Measurements from ENCODE around the gene CCNA1.

The CCNA1 gene

GRCh38 chr13:36438594-36439483 lies 6.5 kb downstream of the CCNA1 start:
- Mint-ChIP-seq H3K4me3 (no peak overlapping the region), H3K27me3 (peaks cover 19% of the 10 kb centered on the region), H3K4me1 (peaks cover 10% of the 10 kb centered on the region), H3K27ac (no peak overlapping the region), H3K9me3 (no peaks in the 10 kb centered on the region), H3K36me3 (peaks cover 1% of the 10 kb centered on the region)

DNA sequence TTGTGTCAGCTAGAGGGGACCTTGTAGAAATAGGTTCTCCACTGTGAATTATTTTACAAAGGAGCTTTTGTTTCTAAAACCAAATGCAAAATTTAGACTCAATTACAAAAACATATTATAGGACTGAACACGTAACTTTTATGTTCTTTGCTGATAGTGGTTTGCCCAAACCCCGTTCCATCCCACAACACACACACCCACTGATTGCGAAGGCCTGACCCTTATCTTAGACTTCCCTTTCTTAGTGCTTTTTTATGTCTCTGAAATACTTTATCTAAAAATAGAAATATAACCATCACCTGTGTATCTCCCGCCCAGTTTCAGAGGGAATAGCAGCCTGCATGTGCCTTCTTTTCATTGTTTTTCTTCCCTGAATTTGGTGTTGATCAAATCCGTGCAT lies 13.0 kb downstream of the CCNA1 start:
- no peaks in the 10 kb centered on the region for H3K36me3 Mint-ChIP-seq
- no peak overlapping the region for H3K27ac Mint-ChIP-seq
- no peak overlapping the region for H3K4me3 Mint-ChIP-seq
- peaks cover 4% of the 10 kb centered on the region for H3K27me3 Mint-ChIP-seq
- no peaks in the 10 kb centered on the region for H3K9me3 Mint-ChIP-seq
- H3K4me1 Mint-ChIP-seq, result no peaks in the 10 kb centered on the region

DNA sequence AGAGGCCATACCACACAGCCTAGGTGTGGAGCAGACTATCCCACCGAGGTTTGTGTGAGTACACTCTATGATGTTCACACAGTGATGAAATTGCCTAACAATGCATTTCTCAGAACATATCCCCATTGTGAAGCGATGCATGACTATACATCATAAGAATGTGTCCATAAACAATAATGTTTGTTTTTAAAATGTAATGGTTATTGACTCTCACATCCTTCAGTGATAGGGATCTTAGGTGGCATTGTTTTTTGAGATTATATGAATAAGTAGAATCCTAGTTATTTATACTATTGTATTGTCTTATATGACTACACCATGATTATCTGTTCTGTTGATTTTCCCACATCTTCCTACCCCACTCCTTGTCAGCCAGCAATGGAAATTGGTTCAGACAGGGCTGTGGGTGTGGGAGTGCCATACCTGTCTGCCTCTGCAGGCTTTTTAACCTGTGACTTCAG lies 13.6 kb downstream of the CCNA1 start:
- H3K4me3 Mint-ChIP-seq, result no peak overlapping the region
- H3K4me1 Mint-ChIP-seq, result no peaks in the 10 kb centered on the region
- no peaks in the 10 kb centered on the region for H3K9me3 Mint-ChIP-seq
- peaks cover 9% of the 10 kb centered on the region for H3K27me3 Mint-ChIP-seq
- no peaks in the 10 kb centered on the region for H3K36me3 Mint-ChIP-seq
- no peak overlapping the region for H3K27ac Mint-ChIP-seq

- Mint-ChIP-seq H3K9me3 (no peaks in the 10 kb centered on the region), H3K4me3 (no peak overlapping the region), H3K36me3 (no peaks in the 10 kb centered on the region), H3K27ac (no peak overlapping the region), H3K27me3 (peaks cover 10% of the 10 kb centered on the region), H3K4me1 (no peaks in the 10 kb centered on the region)
Measured at GRCh38 chr13:36447501-36447900, 15.2 kb downstream of the CCNA1 start.

DNA sequence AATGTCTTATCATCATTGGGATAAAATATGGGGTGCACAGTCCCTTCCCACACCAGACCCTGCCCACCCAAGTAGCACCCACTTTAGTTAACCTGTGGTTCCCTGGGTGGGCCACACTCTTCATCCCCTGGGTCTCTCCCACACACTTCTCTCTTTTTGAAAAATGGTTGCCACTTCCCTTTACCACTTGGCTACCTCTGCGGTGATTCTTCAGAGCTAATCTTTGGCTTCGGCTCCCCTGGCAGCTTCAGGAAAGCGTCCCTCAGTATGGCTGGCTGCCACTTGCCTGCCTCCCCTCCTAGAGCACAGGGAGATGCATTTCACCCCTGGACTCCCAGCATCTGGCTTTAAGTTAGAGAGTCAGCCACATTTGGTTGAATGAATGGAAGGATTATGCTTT lies 18.2 kb downstream of the CCNA1 start:
- Mint-ChIP-seq H3K4me3 (no peak overlapping the region), H3K4me1 (no peaks in the 10 kb centered on the region), H3K27me3 (peaks cover 9% of the 10 kb centered on the region), H3K9me3 (no peaks in the 10 kb centered on the region), H3K27ac (no peak overlapping the region), H3K36me3 (no peaks in the 10 kb centered on the region)

GRCh38 chr13:36453516-36453915 lies 21.2 kb downstream of the CCNA1 start:
- H3K27ac Mint-ChIP-seq, result no peak overlapping the region
- H3K4me1 Mint-ChIP-seq, result no peaks in the 10 kb centered on the region
- peaks cover 11% of the 10 kb centered on the region for H3K27me3 Mint-ChIP-seq
- no peaks in the 10 kb centered on the region for H3K36me3 Mint-ChIP-seq
- no peak overlapping the region for H3K4me3 Mint-ChIP-seq
- no peaks in the 10 kb centered on the region for H3K9me3 Mint-ChIP-seq

GRCh38 chr13:36454121-36454520 lies 21.8 kb downstream of the CCNA1 start:
- peaks cover 11% of the 10 kb centered on the region for H3K27me3 Mint-ChIP-seq
- H3K27ac Mint-ChIP-seq, result no peak overlapping the region
- H3K4me1 Mint-ChIP-seq, result no peaks in the 10 kb centered on the region
- H3K9me3 Mint-ChIP-seq, result no peaks in the 10 kb centered on the region
- H3K4me3 Mint-ChIP-seq, result no peak overlapping the region
- no peaks in the 10 kb centered on the region for H3K36me3 Mint-ChIP-seq

DNA sequence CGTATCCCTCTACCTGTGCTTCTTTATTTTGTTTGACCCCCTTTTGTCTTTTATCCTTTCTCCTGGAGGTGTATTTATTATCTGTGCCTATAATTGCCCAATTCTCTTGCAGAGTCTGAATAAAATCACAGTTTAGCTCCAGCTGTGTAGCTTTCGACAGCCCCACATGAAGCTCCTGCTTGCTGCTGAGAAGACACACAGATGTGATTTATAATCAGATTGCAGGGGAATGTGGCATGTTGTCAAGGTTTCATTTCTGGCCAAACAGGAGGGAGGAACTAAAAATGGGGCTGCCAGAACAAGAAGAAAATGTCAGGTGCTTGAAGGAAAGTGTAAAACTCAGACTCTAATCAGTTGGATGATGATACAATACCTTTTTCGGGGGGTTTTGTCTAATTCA lies 22.7 kb downstream of the CCNA1 start:
- H3K36me3 Mint-ChIP-seq, result no peaks in the 10 kb centered on the region
- H3K4me1 Mint-ChIP-seq, result no peaks in the 10 kb centered on the region
- no peak overlapping the region for H3K27ac Mint-ChIP-seq
- H3K4me3 Mint-ChIP-seq, result no peak overlapping the region
- no peaks in the 10 kb centered on the region for H3K9me3 Mint-ChIP-seq
- peaks cover 11% of the 10 kb centered on the region for H3K27me3 Mint-ChIP-seq

- Mint-ChIP-seq H3K27ac (no peak overlapping the region), H3K9me3 (no peaks in the 10 kb centered on the region), H3K4me3 (no peak overlapping the region), H3K4me1 (no peaks in the 10 kb centered on the region), H3K36me3 (no peaks in the 10 kb centered on the region), H3K27me3 (peaks cover 5% of the 10 kb centered on the region)
Measured at GRCh38 chr13:36456577-36456976, 24.3 kb downstream of the CCNA1 start.

DNA sequence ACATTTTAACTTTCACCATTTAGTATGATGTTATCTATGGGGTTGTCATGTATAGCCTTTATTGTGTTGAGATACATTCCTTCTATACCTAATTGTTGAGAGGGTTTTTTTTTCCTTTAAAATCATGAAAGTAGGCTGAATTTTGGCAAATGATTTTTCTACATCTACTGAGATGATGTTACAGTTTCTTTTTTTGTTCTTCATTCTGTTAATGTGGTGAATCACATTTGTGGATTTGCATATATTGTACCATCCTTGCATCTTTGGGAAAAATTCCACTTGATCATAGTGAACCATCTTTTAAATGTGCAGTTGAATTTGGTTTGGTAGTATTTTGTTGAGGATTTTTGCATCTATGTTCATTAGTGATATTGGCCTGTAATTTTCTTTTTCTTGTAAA lies 29.2 kb downstream of the CCNA1 start:
- H3K4me1 Mint-ChIP-seq, result no peaks in the 10 kb centered on the region
- no peaks in the 10 kb centered on the region for H3K36me3 Mint-ChIP-seq
- H3K4me3 Mint-ChIP-seq, result no peak overlapping the region
- no peaks in the 10 kb centered on the region for H3K9me3 Mint-ChIP-seq
- peaks cover 3% of the 10 kb centered on the region for H3K27me3 Mint-ChIP-seq
- no peak overlapping the region for H3K27ac Mint-ChIP-seq

- Mint-ChIP-seq H3K4me3 (no peak overlapping the region), H3K9me3 (peaks cover 20% of the 10 kb centered on the region), H3K36me3 (peaks cover 2% of the 10 kb centered on the region), H3K27ac (no peak overlapping the region), H3K27me3 (peaks cover 5% of the 10 kb centered on the region), H3K4me1 (no peaks in the 10 kb centered on the region)
Measured at GRCh38 chr13:36475468-36475867, 43.2 kb downstream of the CCNA1 start.

DNA sequence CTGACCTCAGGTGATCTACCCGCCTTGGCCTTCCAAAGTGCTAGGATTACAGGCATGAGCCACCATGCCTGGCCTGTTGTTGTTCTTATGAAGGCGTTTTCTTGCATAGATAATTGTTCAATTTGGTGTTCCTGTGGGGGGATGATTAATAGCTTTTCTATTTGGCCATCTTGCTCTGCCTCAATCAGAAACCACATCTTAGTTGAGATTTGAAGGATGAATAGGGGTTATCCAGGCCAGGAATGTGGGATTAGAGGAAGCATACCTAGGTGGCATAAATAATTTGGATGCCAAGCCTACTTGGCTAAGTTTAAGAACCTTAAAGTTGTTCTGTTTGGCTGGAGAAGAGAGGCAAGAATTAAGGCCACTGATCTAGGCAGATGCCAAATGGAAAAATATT lies 44.4 kb downstream of the CCNA1 start:
- Mint-ChIP-seq H3K27me3 (peaks cover 3% of the 10 kb centered on the region), H3K27ac (no peak overlapping the region)

GRCh38 chr13:36480726-36481427 lies 48.6 kb downstream of the CCNA1 start:
- no peak overlapping the region for H3K27ac Mint-ChIP-seq
- no peak overlapping the region for H3K4me3 Mint-ChIP-seq
- H3K4me1 Mint-ChIP-seq, result no peaks in the 10 kb centered on the region
- H3K27me3 Mint-ChIP-seq, result no peaks in the 10 kb centered on the region
- H3K9me3 Mint-ChIP-seq, result peaks cover 15% of the 10 kb centered on the region
- no peaks in the 10 kb centered on the region for H3K36me3 Mint-ChIP-seq

More for the DNA sequence above, 44.4 kb downstream of the CCNA1 start:
- Mint-ChIP-seq H3K9me3 (peaks cover 23% of the 10 kb centered on the region), H3K4me3 (no peak overlapping the region), H3K4me1 (no peaks in the 10 kb centered on the region), H3K36me3 (peaks cover 2% of the 10 kb centered on the region)

- no peaks in the 10 kb centered on the region for H3K9me3 Mint-ChIP-seq
- no peak overlapping the region for H3K4me3 Mint-ChIP-seq
- H3K27me3 Mint-ChIP-seq, result peaks cover 7% of the 10 kb centered on the region
- no peak overlapping the region for H3K27ac Mint-ChIP-seq
- H3K4me1 Mint-ChIP-seq, result no peaks in the 10 kb centered on the region
- H3K36me3 Mint-ChIP-seq, result no peaks in the 10 kb centered on the region
Measured at GRCh38 chr13:36490055-36490454, 57.8 kb downstream of the CCNA1 start.

All from activated naive CD4-positive, alpha-beta T cell treated with anti-CD3 and anti-CD28 coated beads, Interleukin-2, amount 50 U/mL, for 24 hours (primary cell).